SKM-1 treated with dmso at 0.1 percent for 144 hours (cell line): ENCODE results near the gene KCNT1.

Experiments used
- DNase-seq: peaks from one replicate; lab custom pipeline; 2025; ENCODE audit not compliant: unreplicated experiment; lab: John Stamatoyannopoulos, UW

Gene KCNT1

GRCh38 chr9:135815830-135816650, 114.1 kb downstream of the KCNT1 start:
- no peak for DNase-seq

- no peak for DNase-seq
These were observed 114.6 kb downstream of the KCNT1 start for GRCh38 chr9:135816651-135816970.

GRCh38 chr9:135817951-135818717, 116.1 kb downstream of the KCNT1 start:
- DNase-seq, result no peak

- DNase-seq, result no peak
These were observed 116.9 kb downstream of the KCNT1 start for GRCh38 chr9:135818718-135819475.

- no peak for DNase-seq
These were observed 117.9 kb downstream of the KCNT1 start for GRCh38 chr9:135819905-135820304.

GRCh38 chr9:135820661-135821060, 118.7 kb downstream of the KCNT1 start:
- no peak for DNase-seq

GRCh38 chr9:135821116-135821515, 119.1 kb downstream of the KCNT1 start:
- no peak for DNase-seq

- DNase-seq, result no peak
These were observed 119.9 kb downstream of the KCNT1 start for GRCh38 chr9:135821733-135822373.

GRCh38 chr9:135822374-135822755, 120.4 kb downstream of the KCNT1 start:
- DNase-seq, result no peak

- no peak for DNase-seq
These were observed 121.1 kb downstream of the KCNT1 start for GRCh38 chr9:135823036-135823435.

- no peak for DNase-seq
These were observed 123.6 kb downstream of the KCNT1 start for GRCh38 chr9:135825435-135826187.

- DNase-seq, result no peak
These were observed 124.2 kb downstream of the KCNT1 start for GRCh38 chr9:135826188-135826545.

- no peak for DNase-seq
These were observed 125.3 kb downstream of the KCNT1 start for GRCh38 chr9:135827301-135827700.

GRCh38 chr9:135827866-135828580, 126.0 kb downstream of the KCNT1 start:
- no peak for DNase-seq

- no peak for DNase-seq
These were observed 126.7 kb downstream of the KCNT1 start for GRCh38 chr9:135828656-135829055.

- DNase-seq, result no peak
These were observed 128.5 kb downstream of the KCNT1 start for GRCh38 chr9:135830496-135830895.

GRCh38 chr9:135833864-135834263, 131.9 kb downstream of the KCNT1 start:
- DNase-seq, result no peak

- no peak for DNase-seq
These were observed 133.1 kb downstream of the KCNT1 start for GRCh38 chr9:135835131-135835530.

- DNase-seq, result no peak
These were observed 137.5 kb downstream of the KCNT1 start for GRCh38 chr9:135839516-135839915.

GRCh38 chr9:135840107-135840506, 138.1 kb downstream of the KCNT1 start:
- DNase-seq, result no peak
